Neural cell (in vitro differentiated cells): ENCODE measurements around the gene TAF3.

Source experiments
- CTCF ChIP-seq: fragments of 450-650 bp; IDR thresholded peaks from 2 replicates; pipeline ENCODE4 v1.5.1; 2014; ENCODE audit warnings: antibody characterized with exemption, mild to moderate bottlenecking, moderate library complexity; ENCODE audit not compliant: poor library complexity, severe bottlenecking
- EP300 ChIP-seq: fragments of 450-650 bp; conservative IDR thresholded peaks from 2 replicates; pipeline ENCODE4 v1.6.1; 2014; ENCODE audit warnings: antibody characterized with exemption, mild to moderate bottlenecking, moderate library complexity; ENCODE audit not compliant: poor library complexity, severe bottlenecking
- EZH2 ChIP-seq: fragments of 200-600, 300-800 bp; shearing (Covaris generic), sonication (generic); IDR thresholded peaks from 2 replicates; pipeline ENCODE4 v1.6.1; 2014; ENCODE audit warnings: antibody characterized with exemption, low read length, borderline replicate concordance, mild to moderate bottlenecking; ENCODE audit not compliant: insufficient read depth, poor library complexity, severe bottlenecking
- REST ChIP-seq: IDR thresholded peaks from 2 replicates; pipeline ENCODE4 v1.6.1; 2012; ENCODE audit warnings: borderline replicate concordance

- TF ChIP-seq CTCF (no peak), EP300 (no peak), EZH2 (no peak), REST (no peak)
Observed at GRCh38 chr10:7817984-7818294, 366 bp upstream of the TAF3 start.
